SK-N-SH (cell line): Measurements from ENCODE around the gene MANSC4. TPM values are rescaled to one million over a fixed set of nuclear protein-coding genes. Genes with fewer than 3 reads are reported as not detected.

Experiments used
- CTCF ChIA-PET: fragments of 300-600, 350-600 bp; formaldehyde crosslinking; extraction: SDS; loops from one replicate; lab custom pipeline; 2021; lab: Yijun Ruan, JAX
- POLR2A ChIA-PET: fragments of 350-600 bp; sonication (Branson Sonifier 250); formaldehyde crosslinking; extraction: SDS; loops from one replicate; lab custom pipeline; 2020; ENCODE audit warnings: antibody characterized with exemption, inconsistent platforms; lab: Yijun Ruan, JAX
- DNase-seq: peaks from one replicate; pipeline ENCODE4 v3.0.0; 2012
- H2AFZ ChIP-seq: fragments of 200-600 bp; sonication (generic); 2 replicates; pipeline ENCODE4 v1.8.1; 2016; ENCODE audit warnings: antibody characterized with exemption, mild to moderate bottlenecking, low read depth
- H3F3A ChIP-seq: fragments of 200-600 bp; sonication (generic); replicated peaks from 2 replicates; pipeline ENCODE3; 2016; ENCODE audit warnings: antibody characterized with exemption, mild to moderate bottlenecking; ENCODE audit not compliant: insufficient read depth
- H3K27ac ChIP-seq, 2 experiments: fragments of 200-500 bp in 1 of 2; fragments of 200-600 bp in 1 of 2; sonication (Bioruptor generic) in 1 of 2; sonication (generic), shearing (Covaris generic) in 1 of 2; 2 replicates each; pipeline versions ENCODE4 v1.5.1 to v1.6.1; 2014 to 2016; ENCODE audit warnings: low read depth in 2 of 2, inconsistent platforms in 1 of 2, low read length in 1 of 2, mild to moderate bottlenecking in 1 of 2, mixed read lengths in 1 of 2
- H3K27me3 ChIP-seq: fragments of 200-600 bp; sonication (generic), shearing (Covaris generic); 2 replicates; pipeline ENCODE4 v1.6.1; 2016; ENCODE audit warnings: mixed run types; ENCODE audit not compliant: insufficient read depth
- H3K36me3 ChIP-seq, 2 experiments: fragments of 200-500 bp in 1 of 2; fragments of 200-600 bp in 1 of 2; sonication (Bioruptor generic) in 1 of 2; sonication (generic) in 1 of 2; replicated peaks in 1 of 2; 2 replicates each; pipeline versions ENCODE3 to v1.5.1; 2014 to 2016; ENCODE audit warnings: low read length in 1 of 2, mild to moderate bottlenecking in 1 of 2; ENCODE audit not compliant: insufficient read depth in 2 of 2, control insufficient read depth in 1 of 2
- H3K4me1 ChIP-seq, 2 experiments: fragments of 200-500 bp in 1 of 2; fragments of 200-600 bp in 1 of 2; sonication (Bioruptor generic) in 1 of 2; sonication (generic), shearing (Covaris generic) in 1 of 2; 2 replicates each; pipeline versions ENCODE4 v1.5.1 to v1.6.1; 2014 to 2016; ENCODE audit warnings: low read depth in 1 of 2, low read length in 1 of 2, mixed run types in 1 of 2; ENCODE audit not compliant: insufficient read depth in 2 of 2, control insufficient read depth in 1 of 2
- H3K4me2 ChIP-seq: fragments of 200-600 bp; sonication (generic), shearing (Covaris generic); 2 replicates; pipeline ENCODE4 v1.6.1; 2017; ENCODE audit warnings: mixed run types
- H3K4me3 ChIP-seq, 2 experiments: fragments of 200-500 bp in 1 of 2; fragments of 200-600 bp in 1 of 2; sonication (Bioruptor generic) in 1 of 2; sonication (generic), shearing (Covaris generic) in 1 of 2; 2 replicates each; pipeline versions ENCODE4 v1.5.1 to v1.8.1; 2014 to 2016; ENCODE audit warnings: low read depth in 2 of 2, inconsistent platforms in 1 of 2, low read length in 1 of 2, mild to moderate bottlenecking in 1 of 2, mixed read lengths in 1 of 2, moderate library complexity in 1 of 2
- H3K79me2 ChIP-seq: fragments of 200-600 bp; sonication (generic); 2 replicates; pipeline ENCODE4 v1.8.1; 2017; ENCODE audit warnings: mild to moderate bottlenecking; ENCODE audit not compliant: insufficient read depth
- H3K9ac ChIP-seq: fragments of 200-600 bp; sonication (generic); 2 replicates; pipeline ENCODE4 v1.6.1; 2017; ENCODE audit warnings: mixed run types
- H3K9me2 ChIP-seq: fragments of 200-600 bp; sonication (generic); 2 replicates; pipeline ENCODE4 v1.6.1; 2017; ENCODE audit warnings: mixed run types
- H3K9me3 ChIP-seq: fragments of 200-600 bp; sonication (generic); 2 replicates; pipeline ENCODE4 v1.6.1; 2017; ENCODE audit warnings: mixed run types, mild to moderate bottlenecking, moderate library complexity
- H4K20me1 ChIP-seq: fragments of 200-600 bp; sonication (generic); 2 replicates; pipeline ENCODE4 v1.6.1; 2017; ENCODE audit warnings: mild to moderate bottlenecking, mixed run types; ENCODE audit not compliant: insufficient read depth
- FOXM1 ChIP-seq: IDR thresholded peaks from 2 replicates; pipeline ENCODE4 v1.4.0; 2012; ENCODE audit warnings: low read depth, mild to moderate bottlenecking
- GATA2 ChIP-seq: sonication (generic); formaldehyde crosslinking; IDR thresholded peaks from 2 replicates; pipeline ENCODE4 v1.5.0; 2020; ENCODE audit warnings: mild to moderate bottlenecking, missing genetic modification reagents
- POLR2AphosphoS5 ChIP-seq: IDR thresholded peaks from 2 replicates; pipeline ENCODE4 v1.6.1; 2012; ENCODE audit warnings: low read depth, low read length
- RFX5 ChIP-seq: IDR thresholded peaks from 2 replicates; pipeline ENCODE4 v1.6.1; 2012; ENCODE audit warnings: mild to moderate bottlenecking, improper control_type of control experiment, low read length
- RXRA ChIP-seq: IDR thresholded peaks from 2 replicates; pipeline ENCODE4 v1.4.0; 2012; ENCODE audit warnings: low read depth, mild to moderate bottlenecking, borderline replicate concordance
- WGBS: methylation state at CpG from one replicate; pipeline ENCODE4 v1.1.6; 2017; ENCODE audit warnings: low lambda C conversion rate; 5-methylcytosine and 5-hydroxymethylcytosine counted together
- polyA plus RNA-seq, 3 experiments: library from polyadenylated mRNA; depleted of rRNA; stranded (reverse); fragments of >200 nt; gene quantifications; 2 replicates each; pipeline ENCODE4 v1.2.3, GENCODE V29; 2012
- TF ChIP-seq, protein P1 (sequence below): fragments of 200-600 bp; sonication (generic); IDR thresholded peaks from 2 replicates; pipeline ENCODE4 v1.6.1; 2017; ENCODE audit warnings: antibody characterized with exemption, mild to moderate bottlenecking, moderate library complexity

Gene MANSC4
- polyA plus RNA-seq, 1 of the 3 experiments (the other 2 are of a cell fraction) = not detected

DNA sequence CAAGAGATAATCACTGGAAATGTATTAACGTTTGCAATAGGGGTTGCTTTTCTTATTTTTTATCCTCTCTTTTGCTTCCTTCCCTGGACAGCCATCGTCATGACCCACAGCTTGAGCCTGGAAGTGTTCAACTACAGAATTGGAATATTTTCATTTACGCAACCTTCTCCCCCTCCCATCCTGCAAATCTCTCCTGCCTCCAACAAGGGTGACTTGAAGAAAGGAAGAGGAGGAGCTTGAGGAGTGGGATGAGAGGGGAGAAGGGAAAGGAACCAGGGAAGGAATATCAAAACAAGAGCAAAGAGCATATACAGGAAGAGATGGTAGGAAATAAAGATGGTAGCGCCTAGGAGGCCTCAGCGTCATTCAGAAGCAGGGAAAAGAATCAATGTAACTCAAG lies 1.6 kb upstream of the MANSC4 start:
- H3K79me2 ChIP-seq = peaks cover 65% of the 10 kb centered on the region
- no peak overlapping the region for H2AFZ ChIP-seq
- peak overlapping the region; percentile 92 for H3K4me2 ChIP-seq
- H3K27ac ChIP-seq = peak overlapping the region in 1 of 2 experiments; percentile 79; a peak in 2 of 4 replicates
- H3K9me2 ChIP-seq = no peaks in the 10 kb centered on the region
- peak overlapping the region; percentile 79 to 85 for H3K4me3 ChIP-seq
- POLR2A ChIA-PET = no interaction called here
- H3K4me1 ChIP-seq = peaks cover 16 to 22% of the 10 kb centered on the region in 2 experiments
- CTCF ChIA-PET = interaction anchor here (0.9 kb wide), 1 partner anchor 48 kb away, joined by 3 read pairs; no protein-coding TSS in a partner anchor
- DNase-seq = no peak
- H3K9ac ChIP-seq = 0 out of 2 replicates have a peak overlapping the region, but pooled peaks have one; percentile 88
- no peaks in the 10 kb centered on the region for H3K27me3 ChIP-seq
- WGBS = 68% methylated on average over 5 of the region's 5 CpGs
- H3F3A ChIP-seq = peaks cover 30% of the 10 kb centered on the region
- TF ChIP-seq RFX5 (no peak), GATA2 (CRISPR knock-in tag) (0 out of 2 replicates have a peak, but pooled peaks have one; percentile 3)
- no peaks in the 10 kb centered on the region for H4K20me1 ChIP-seq
- H3K9me3 ChIP-seq = no peaks in the 10 kb centered on the region
- H3K36me3 ChIP-seq = peaks cover 8 to 14% of the 10 kb centered on the region in 2 experiments

DNA sequence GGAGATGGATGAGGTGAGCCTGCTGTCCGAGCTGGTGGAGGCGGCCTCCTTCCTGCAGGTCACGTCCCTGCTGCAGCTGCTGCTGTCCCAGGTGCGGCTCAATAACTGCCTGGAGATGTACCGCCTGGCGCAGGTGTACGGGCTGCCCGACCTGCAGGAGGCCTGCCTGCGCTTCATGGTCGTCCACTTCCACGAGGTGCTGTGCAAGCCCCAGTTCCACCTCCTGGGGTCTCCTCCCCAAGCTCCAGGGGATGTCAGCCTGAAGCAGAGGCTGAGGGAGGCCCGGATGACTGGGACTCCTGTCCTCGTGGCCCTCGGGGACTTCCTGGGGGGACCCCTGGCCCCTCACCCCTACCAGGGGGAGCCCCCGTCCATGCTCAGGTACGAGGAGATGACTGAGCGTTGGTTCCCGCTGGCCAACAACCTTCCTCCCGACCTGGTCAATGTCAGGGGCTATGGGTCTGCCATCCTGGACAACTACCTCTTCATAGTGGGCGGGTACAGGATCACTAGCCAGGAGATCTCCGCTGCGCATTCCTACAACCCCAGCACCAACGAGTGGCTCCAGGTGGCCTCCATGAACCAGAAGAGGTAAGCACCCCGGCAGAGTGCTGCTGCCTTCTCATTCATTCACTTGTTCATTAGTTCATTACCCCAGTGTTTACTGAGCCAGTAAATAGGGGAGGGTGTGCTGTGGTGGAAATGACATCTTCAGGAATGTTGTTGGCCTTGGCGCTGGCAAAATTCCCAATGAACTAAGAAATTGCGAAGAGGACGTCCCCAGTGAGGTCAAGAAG lies 774 bp upstream of the MANSC4 start:
- Histone ChIP-seq H3K79me2 (peaks cover 57% of the 10 kb centered on the region), H3K9me3 (no peaks in the 10 kb centered on the region), H3K27me3 (no peaks in the 10 kb centered on the region)
- ChIA-PET POLR2A (interaction anchor here (0.7 to 1.9 kb wide), 6 partner anchors 15 to 1436 kb away, joined by 3 to 11 read pairs (median 4); no protein-coding TSS in a partner anchor), CTCF (interaction anchor here (1.1 to 2.1 kb wide), 5 partner anchors 11 to 160 kb away, joined by 3 to 10 read pairs (median 4); no protein-coding TSS in a partner anchor)
- TF ChIP-seq RXRA (no peak), FOXM1 (no peak), POLR2AphosphoS5 (no peak)
- TF ChIP-seq, protein P1, sequence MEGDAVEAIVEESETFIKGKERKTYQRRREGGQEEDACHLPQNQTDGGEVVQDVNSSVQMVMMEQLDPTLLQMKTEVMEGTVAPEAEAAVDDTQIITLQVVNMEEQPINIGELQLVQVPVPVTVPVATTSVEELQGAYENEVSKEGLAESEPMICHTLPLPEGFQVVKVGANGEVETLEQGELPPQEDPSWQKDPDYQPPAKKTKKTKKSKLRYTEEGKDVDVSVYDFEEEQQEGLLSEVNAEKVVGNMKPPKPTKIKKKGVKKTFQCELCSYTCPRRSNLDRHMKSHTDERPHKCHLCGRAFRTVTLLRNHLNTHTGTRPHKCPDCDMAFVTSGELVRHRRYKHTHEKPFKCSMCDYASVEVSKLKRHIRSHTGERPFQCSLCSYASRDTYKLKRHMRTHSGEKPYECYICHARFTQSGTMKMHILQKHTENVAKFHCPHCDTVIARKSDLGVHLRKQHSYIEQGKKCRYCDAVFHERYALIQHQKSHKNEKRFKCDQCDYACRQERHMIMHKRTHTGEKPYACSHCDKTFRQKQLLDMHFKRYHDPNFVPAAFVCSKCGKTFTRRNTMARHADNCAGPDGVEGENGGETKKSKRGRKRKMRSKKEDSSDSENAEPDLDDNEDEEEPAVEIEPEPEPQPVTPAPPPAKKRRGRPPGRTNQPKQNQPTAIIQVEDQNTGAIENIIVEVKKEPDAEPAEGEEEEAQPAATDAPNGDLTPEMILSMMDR = no peak
- TF ChIP-seq, all 33 proteins: peak for 0
- Histone ChIP-seq H3K27ac (peak overlapping the region; percentile 79 to 97), H3K36me3 (peaks cover 8 to 14% of the 10 kb centered on the region in 2 experiments), H4K20me1 (no peaks in the 10 kb centered on the region), H3K9me2 (no peaks in the 10 kb centered on the region), H2AFZ (peak overlapping the region; percentile 91; the same call in 1 of the 2 replicates), H3K4me3 (peak overlapping the region; percentile 79 to 85), H3F3A (peaks cover 24% of the 10 kb centered on the region), H3K4me2 (peak overlapping the region; percentile 92), H3K9ac (peak overlapping the region; percentile 88), H3K4me1 (peaks cover 16 to 22% of the 10 kb centered on the region in 2 experiments)
- WGBS = 13% methylated on average over 22 of the region's 27 CpGs
- peak; percentile 70 for DNase-seq
